A673 (cell line): ENCODE measurements around the gene HYOU1. TPM values are rescaled to one million over a fixed set of nuclear protein-coding genes. Genes with fewer than 3 reads are reported as not detected.

Experiments used
- BruUV-seq: library from RNA; stranded (reverse); fragments of 400-500 nt; replicated peaks from 2 replicates; lab custom pipeline; 2021; lab: Mats Ljungman, UMichigan
- CTCF ChIA-PET: fragments of 300-600 bp; sonication (Branson Sonifier 250); formaldehyde crosslinking; loops from one replicate; lab custom pipeline; 2022; ENCODE audit warnings: antibody characterized with exemption; lab: Charles Lee
- POLR2A ChIA-PET: fragments of 300-600 bp; sonication (Branson Sonifier 250); formaldehyde crosslinking; loops from one replicate; lab custom pipeline; 2022; ENCODE audit warnings: antibody characterized with exemption; ENCODE audit not compliant: low non-redundant PET; lab: Charles Lee
- DNase-seq: peaks from one replicate; pipeline ENCODE4 v3.0.0-alpha.2; 2015; ENCODE audit warnings: low spot score
- H3K27ac ChIP-seq: fragments of 200-600 bp; sonication (generic); 2 replicates; pipeline ENCODE4 v1.5.1; 2016; ENCODE audit warnings: mixed run types, low read depth, mild to moderate bottlenecking, mixed read lengths, antibody characterized with exemption, low read length; ENCODE audit not compliant: poor library complexity, severe bottlenecking
- H3K27me3 ChIP-seq: fragments of 200-600 bp; sonication (generic); replicated peaks from 2 replicates; pipeline ENCODE4 v1.6.1; 2017; ENCODE audit warnings: mixed run types, low read depth, mild to moderate bottlenecking, mixed read lengths, antibody characterized with exemption, low read length; ENCODE audit not compliant: insufficient read depth, poor library complexity
- H3K36me3 ChIP-seq: fragments of 200-600 bp; sonication (generic); 2 replicates; pipeline ENCODE4 v1.6.1; 2016; ENCODE audit warnings: mixed run types, mild to moderate bottlenecking, mixed read lengths, antibody characterized with exemption, low read length; ENCODE audit not compliant: insufficient read depth, poor library complexity, severe bottlenecking
- H3K4me1 ChIP-seq: fragments of 200-600 bp; sonication (generic); 2 replicates; pipeline ENCODE4 v1.6.1; 2017; ENCODE audit warnings: mixed run types, mild to moderate bottlenecking, mixed read lengths, antibody characterized with exemption, low read length; ENCODE audit not compliant: insufficient read depth, poor library complexity, severe bottlenecking
- H3K4me3 ChIP-seq: fragments of 200-600 bp; sonication (generic); 2 replicates; pipeline ENCODE4 v1.5.1; 2016; ENCODE audit warnings: low read depth, mixed run types, mild to moderate bottlenecking, mixed read lengths, low read length; ENCODE audit not compliant: poor library complexity, severe bottlenecking
- H3K9me3 ChIP-seq: fragments of 200-600 bp; sonication (generic); 2 replicates; pipeline ENCODE4 v1.6.1; 2016; ENCODE audit warnings: mixed run types, low read depth, mild to moderate bottlenecking, mixed read lengths, antibody characterized with exemption, low read length; ENCODE audit not compliant: poor library complexity, severe bottlenecking
- EZH2 ChIP-seq: fragments of 200-600 bp; sonication (generic); IDR thresholded peaks from 2 replicates; pipeline ENCODE4 v1.6.1; 2017; ENCODE audit warnings: borderline replicate concordance, low read depth, mild to moderate bottlenecking, mixed read lengths, antibody characterized with exemption, low read length; ENCODE audit not compliant: poor library complexity, severe bottlenecking
- intact Hi-C: fragments of 100-400 bp; cut with micrococcal nuclease; formaldehyde crosslinking; loops from one replicate; pipeline ENCODE4 v1.10.0; 2022; ENCODE audit not compliant: unreplicated experiment
- total RNA-seq: library from RNA; stranded (reverse); gene quantifications from 2 replicates; pipeline ENCODE4 v1.2.3, GENCODE V29; 2021
- TF ChIP-seq, protein P1 (sequence below): fragments of 300-800, 200-600 bp; sonication (generic); conservative IDR thresholded peaks from 2 replicates; pipeline ENCODE4 v1.5.1; 2017; ENCODE audit warnings: low read depth, mild to moderate bottlenecking, antibody characterized with exemption, low read length, moderate library complexity, mixed read lengths

Gene HYOU1
- total RNA-seq, 1 experiment from 2014 or later, result 315 TPM

DNA sequence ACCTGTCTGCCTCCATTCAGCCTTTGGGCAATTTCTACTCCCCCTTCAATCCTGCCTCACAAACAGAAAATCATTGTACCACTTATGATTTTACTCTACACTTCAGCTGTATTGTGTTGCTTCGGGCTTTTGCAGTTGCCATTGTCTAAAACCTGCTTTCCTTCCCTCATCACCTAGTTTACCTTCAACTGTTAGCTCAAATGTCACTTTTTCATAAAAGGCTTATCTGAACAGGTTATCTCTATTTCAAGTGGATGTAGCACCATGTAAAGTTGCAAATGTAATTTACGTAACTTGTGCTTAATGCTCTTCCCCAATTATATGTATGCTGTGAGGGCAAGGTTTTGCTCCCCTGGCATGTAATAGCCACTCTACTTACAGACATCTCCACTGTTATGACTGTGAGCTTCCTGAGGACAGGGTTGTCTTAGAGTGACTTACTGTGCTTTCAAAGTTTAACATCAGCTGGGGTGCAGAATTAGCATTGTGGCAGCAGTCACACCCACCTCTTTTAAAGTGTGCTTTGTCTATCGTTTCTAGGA is 44.3 kb downstream of the HYOU1 start:
- H3K9me3 ChIP-seq, result no peaks in the 10 kb centered on the region
- peaks cover 8% of the 10 kb centered on the region for H3K4me1 ChIP-seq
- H3K4me3 ChIP-seq, result no peak overlapping the region
- no peaks in the 10 kb centered on the region for H3K27me3 ChIP-seq
- no peak overlapping the region for H3K27ac ChIP-seq
- intact Hi-C loops, result loop anchor here (5.0 kb wide), 1 partner anchor 50 kb away; no protein-coding TSS in a partner anchor
- CTCF ChIA-PET, result no interaction called here
- no peak for DNase-seq
- H3K36me3 ChIP-seq, result peaks cover 59% of the 10 kb centered on the region
- no TSS peak for BruUV-seq
- POLR2A ChIA-PET, result interaction anchor here (0.5 to 0.7 kb wide), 2 partner anchors 44 to 72 kb away, joined by 4 to 16 read pairs; no protein-coding TSS in a partner anchor
- TF ChIP-seq EZH2, result no peak
- TF ChIP-seq, protein P1, sequence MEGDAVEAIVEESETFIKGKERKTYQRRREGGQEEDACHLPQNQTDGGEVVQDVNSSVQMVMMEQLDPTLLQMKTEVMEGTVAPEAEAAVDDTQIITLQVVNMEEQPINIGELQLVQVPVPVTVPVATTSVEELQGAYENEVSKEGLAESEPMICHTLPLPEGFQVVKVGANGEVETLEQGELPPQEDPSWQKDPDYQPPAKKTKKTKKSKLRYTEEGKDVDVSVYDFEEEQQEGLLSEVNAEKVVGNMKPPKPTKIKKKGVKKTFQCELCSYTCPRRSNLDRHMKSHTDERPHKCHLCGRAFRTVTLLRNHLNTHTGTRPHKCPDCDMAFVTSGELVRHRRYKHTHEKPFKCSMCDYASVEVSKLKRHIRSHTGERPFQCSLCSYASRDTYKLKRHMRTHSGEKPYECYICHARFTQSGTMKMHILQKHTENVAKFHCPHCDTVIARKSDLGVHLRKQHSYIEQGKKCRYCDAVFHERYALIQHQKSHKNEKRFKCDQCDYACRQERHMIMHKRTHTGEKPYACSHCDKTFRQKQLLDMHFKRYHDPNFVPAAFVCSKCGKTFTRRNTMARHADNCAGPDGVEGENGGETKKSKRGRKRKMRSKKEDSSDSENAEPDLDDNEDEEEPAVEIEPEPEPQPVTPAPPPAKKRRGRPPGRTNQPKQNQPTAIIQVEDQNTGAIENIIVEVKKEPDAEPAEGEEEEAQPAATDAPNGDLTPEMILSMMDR, result no peak

DNA sequence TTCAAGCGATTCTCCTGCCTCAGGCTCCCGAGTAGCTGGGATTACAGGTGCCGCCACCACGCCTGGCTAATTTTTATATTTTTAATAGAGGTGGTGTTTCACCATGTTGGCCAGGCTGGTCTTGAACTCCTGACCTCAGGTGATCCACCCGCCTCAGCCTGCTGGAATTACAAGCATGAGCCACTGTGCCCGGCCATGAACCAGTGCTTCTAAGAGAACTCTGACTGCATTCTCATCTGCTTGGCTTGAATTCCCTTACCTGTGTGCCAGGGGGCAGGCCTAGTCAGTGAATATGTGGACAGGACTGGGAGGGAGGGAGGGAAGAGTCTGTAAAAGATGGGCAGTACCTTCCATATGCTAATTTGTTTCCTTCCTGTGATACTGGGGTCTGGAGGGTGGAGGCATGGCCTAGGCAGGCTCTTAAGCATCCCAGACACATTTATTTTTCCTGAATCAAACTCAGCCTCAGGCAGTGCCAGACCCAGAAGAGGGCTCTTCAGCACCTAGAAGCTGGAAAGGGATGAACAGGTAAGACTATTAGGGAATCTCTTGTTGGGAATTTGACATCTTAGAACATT is 45.4 kb downstream of the HYOU1 start:
- POLR2A ChIA-PET, result no interaction called here
- H3K4me3 ChIP-seq, result no peak overlapping the region
- no peak for DNase-seq
- no TSS peak for BruUV-seq
- intact Hi-C loops, result loop anchor here (5.0 kb wide), 1 partner anchor 49 kb away; no protein-coding TSS in a partner anchor
- H3K27me3 ChIP-seq, result no peaks in the 10 kb centered on the region
- no peak overlapping the region for H3K27ac ChIP-seq
- no peak for TF ChIP-seq EZH2
- TF ChIP-seq, protein P1, result no peak
- CTCF ChIA-PET, result no interaction called here
- peaks cover 4% of the 10 kb centered on the region for H3K4me1 ChIP-seq
- H3K36me3 ChIP-seq, result peaks cover 54% of the 10 kb centered on the region
- no peaks in the 10 kb centered on the region for H3K9me3 ChIP-seq

DNA sequence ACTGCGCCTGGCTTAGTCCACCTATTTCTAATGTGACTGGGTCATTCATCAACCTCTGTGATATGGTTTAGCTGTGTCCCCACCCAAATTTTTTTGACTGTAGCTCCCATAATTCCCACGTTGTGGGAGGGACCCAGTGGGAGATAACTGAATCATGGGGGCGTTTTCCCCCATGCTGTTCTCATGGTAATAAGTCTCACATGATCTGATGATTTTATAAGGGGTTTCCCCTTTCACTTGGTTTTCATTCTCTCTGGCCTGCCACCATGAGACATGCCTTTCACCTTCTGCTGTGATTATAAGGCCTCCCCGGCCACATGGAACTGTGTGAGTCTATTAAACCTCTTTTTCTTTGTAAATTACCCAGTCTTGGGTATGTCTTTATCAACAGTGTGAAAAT is 50.3 kb downstream of the HYOU1 start:
- POLR2A ChIA-PET, result no interaction called here
- no peaks in the 10 kb centered on the region for H3K27me3 ChIP-seq
- intact Hi-C loops, result no loop called here
- CTCF ChIA-PET, result no interaction called here
- no TSS peak for BruUV-seq
- TF ChIP-seq, protein P1, result no peak
- no peak for TF ChIP-seq EZH2
- DNase-seq, result peak; percentile 28
- H3K36me3 ChIP-seq, result peaks cover 27% of the 10 kb centered on the region
- no peaks in the 10 kb centered on the region for H3K9me3 ChIP-seq
- no peak overlapping the region for H3K4me3 ChIP-seq
- H3K4me1 ChIP-seq, result no peaks in the 10 kb centered on the region
- H3K27ac ChIP-seq, result no peak overlapping the region
